Osteoblast (primary cell): ENCODE results near the gene FNDC5. TPM values are rescaled to one million over a fixed set of nuclear protein-coding genes. Genes with fewer than 3 reads are reported as not detected.

Experiments used
- DNase-seq: peaks from one replicate; pipeline ENCODE4 v3.0.0; 2011; ENCODE audit warnings: low spot score, mixed read lengths; ENCODE audit not compliant: insufficient read length; ENCODE audit errors: missing footprints
- H2AFZ ChIP-seq: 2 replicates; pipeline ENCODE4 v1.6.0; 2011; ENCODE audit warnings: mild to moderate bottlenecking, low read length
- H3K27ac ChIP-seq: 2 replicates; pipeline ENCODE4 v1.5.1; 2011; ENCODE audit warnings: mild to moderate bottlenecking, low read depth, low read length, moderate library complexity
- H3K27me3 ChIP-seq: 2 replicates; pipeline ENCODE4 v1.6.0; 2012; ENCODE audit warnings: mild to moderate bottlenecking, control low read depth, inconsistent platforms, low read length, moderate library complexity; ENCODE audit not compliant: insufficient read depth
- H3K36me3 ChIP-seq: 2 replicates; pipeline ENCODE4 v1.5.1; 2011; ENCODE audit warnings: mild to moderate bottlenecking, low read length, control low read depth, moderate library complexity; ENCODE audit not compliant: insufficient read depth
- H3K4me1 ChIP-seq: 2 replicates; pipeline ENCODE4 v1.5.1; 2011; ENCODE audit warnings: mild to moderate bottlenecking, low read length, control low read depth, moderate library complexity; ENCODE audit not compliant: insufficient read depth
- H3K4me2 ChIP-seq: 2 replicates; pipeline ENCODE4 v1.6.0; 2011; ENCODE audit warnings: mild to moderate bottlenecking, low read length; ENCODE audit not compliant: insufficient read depth
- H3K4me3 ChIP-seq: fragments of 200-600 bp; sonication (generic); 3 replicates; pipeline ENCODE4 v1.5.1; 2012; ENCODE audit warnings: mild to moderate bottlenecking, low read length, inconsistent platforms; ENCODE audit not compliant: insufficient read depth
- H3K79me2 ChIP-seq: 2 replicates; pipeline ENCODE4 v1.6.0; 2012; ENCODE audit warnings: mild to moderate bottlenecking, low read length, control low read depth, inconsistent platforms; ENCODE audit not compliant: insufficient read depth
- H3K9me3 ChIP-seq: 2 replicates; pipeline ENCODE4 v1.5.1; 2011; ENCODE audit warnings: low read depth, low read length, control low read depth
- H4K20me1 ChIP-seq: 2 replicates; pipeline ENCODE4 v1.6.0; 2012; ENCODE audit warnings: mild to moderate bottlenecking, low read length, control low read depth; ENCODE audit not compliant: insufficient read depth
- total RNA-seq: library from RNA; depleted of rRNA; stranded (reverse); fragments of >200 nt; gene quantifications from 2 replicates; pipeline ENCODE4 v1.2.3, GENCODE V29; 2012
- TF ChIP-seq, protein P1 (sequence below): IDR thresholded peaks from 2 replicates; pipeline ENCODE4 v1.5.1; 2011; ENCODE audit warnings: mild to moderate bottlenecking, low read depth, low read length, moderate library complexity; ENCODE audit errors: extremely low read depth

The FNDC5 gene
- total RNA-seq, 1 donor: 0.36 TPM

DNA sequence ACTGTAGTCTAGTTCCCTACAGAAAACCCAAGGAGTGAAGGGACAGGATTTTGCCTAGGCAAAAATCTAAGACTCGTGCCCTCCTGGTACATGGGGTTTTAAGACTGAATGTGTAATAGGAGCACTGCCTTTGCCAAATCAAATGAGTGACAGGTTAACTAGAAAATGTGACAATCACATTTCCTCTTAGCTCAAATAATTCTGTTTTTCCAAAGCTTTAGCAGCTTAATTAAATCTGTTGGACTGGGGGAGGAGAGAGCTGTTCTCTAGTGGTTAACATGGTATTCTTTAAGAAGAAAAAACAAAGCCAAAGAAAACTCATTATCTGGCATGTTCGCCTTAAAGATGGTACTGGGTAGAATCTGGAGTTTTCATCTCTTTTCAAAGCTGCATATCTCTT, 12.6 kb downstream of the FNDC5 start:
- no peaks in the 10 kb centered on the region for H3K79me2 ChIP-seq
- no peak overlapping the region for H3K4me2 ChIP-seq
- H3K36me3 ChIP-seq: peaks cover 30% of the 10 kb centered on the region
- H3K4me1 ChIP-seq: peaks cover 10% of the 10 kb centered on the region
- no peak overlapping the region for H3K27ac ChIP-seq
- H3K27me3 ChIP-seq: no peaks in the 10 kb centered on the region
- no peak overlapping the region for H2AFZ ChIP-seq
- no peaks in the 10 kb centered on the region for H3K9me3 ChIP-seq
- DNase-seq: no peak
- H4K20me1 ChIP-seq: no peaks in the 10 kb centered on the region
- no peak overlapping the region for H3K4me3 ChIP-seq
- TF ChIP-seq, protein P1, sequence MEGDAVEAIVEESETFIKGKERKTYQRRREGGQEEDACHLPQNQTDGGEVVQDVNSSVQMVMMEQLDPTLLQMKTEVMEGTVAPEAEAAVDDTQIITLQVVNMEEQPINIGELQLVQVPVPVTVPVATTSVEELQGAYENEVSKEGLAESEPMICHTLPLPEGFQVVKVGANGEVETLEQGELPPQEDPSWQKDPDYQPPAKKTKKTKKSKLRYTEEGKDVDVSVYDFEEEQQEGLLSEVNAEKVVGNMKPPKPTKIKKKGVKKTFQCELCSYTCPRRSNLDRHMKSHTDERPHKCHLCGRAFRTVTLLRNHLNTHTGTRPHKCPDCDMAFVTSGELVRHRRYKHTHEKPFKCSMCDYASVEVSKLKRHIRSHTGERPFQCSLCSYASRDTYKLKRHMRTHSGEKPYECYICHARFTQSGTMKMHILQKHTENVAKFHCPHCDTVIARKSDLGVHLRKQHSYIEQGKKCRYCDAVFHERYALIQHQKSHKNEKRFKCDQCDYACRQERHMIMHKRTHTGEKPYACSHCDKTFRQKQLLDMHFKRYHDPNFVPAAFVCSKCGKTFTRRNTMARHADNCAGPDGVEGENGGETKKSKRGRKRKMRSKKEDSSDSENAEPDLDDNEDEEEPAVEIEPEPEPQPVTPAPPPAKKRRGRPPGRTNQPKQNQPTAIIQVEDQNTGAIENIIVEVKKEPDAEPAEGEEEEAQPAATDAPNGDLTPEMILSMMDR: no peak

DNA sequence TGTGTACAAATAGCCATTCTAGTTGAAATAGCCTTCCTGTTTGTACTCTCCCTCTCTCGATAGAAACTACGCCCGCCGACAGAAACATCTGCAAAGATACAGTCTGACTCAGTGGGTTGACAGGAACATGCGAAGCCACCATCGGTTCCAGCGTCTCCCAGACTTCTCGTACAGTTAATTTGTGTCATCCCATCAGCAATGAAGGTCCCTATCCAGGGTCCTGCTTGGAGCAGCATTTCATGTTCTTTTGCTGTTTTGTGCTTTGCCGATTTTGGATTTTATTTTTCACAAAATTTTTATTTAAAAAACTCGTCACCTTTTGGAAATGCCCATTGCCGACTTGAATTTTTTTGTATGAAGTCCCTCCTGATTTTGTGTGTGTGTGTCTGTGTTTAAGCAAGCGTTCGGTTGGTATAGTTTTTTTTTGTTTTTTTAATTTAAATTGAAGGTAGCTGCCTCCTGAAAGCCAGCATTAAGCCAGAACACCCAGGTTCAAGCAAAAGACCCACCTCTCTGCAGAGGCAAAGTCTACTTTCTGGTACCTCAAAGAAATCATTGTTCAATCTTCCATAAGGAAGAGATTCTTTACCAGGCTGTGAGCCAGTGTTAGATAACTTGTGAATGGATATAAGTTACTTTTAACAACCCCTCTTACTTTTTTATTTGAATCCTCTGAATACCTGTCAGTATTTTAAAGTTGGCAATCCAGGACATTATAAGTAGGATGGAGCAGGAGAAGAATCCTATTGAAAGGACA, 14.7 kb downstream of the FNDC5 start:
- no peak overlapping the region for H2AFZ ChIP-seq
- TF ChIP-seq, protein P1: no peak
- H3K27me3 ChIP-seq: no peaks in the 10 kb centered on the region
- no peak overlapping the region for H3K27ac ChIP-seq
- H3K9me3 ChIP-seq: no peaks in the 10 kb centered on the region
- DNase-seq: no peak
- no peak overlapping the region for H3K4me3 ChIP-seq
- peaks cover 36% of the 10 kb centered on the region for H3K36me3 ChIP-seq
- no peak overlapping the region for H3K4me2 ChIP-seq
- peaks cover under 1% of the 10 kb centered on the region for H3K4me1 ChIP-seq
- no peaks in the 10 kb centered on the region for H3K79me2 ChIP-seq
- H4K20me1 ChIP-seq: no peaks in the 10 kb centered on the region

DNA sequence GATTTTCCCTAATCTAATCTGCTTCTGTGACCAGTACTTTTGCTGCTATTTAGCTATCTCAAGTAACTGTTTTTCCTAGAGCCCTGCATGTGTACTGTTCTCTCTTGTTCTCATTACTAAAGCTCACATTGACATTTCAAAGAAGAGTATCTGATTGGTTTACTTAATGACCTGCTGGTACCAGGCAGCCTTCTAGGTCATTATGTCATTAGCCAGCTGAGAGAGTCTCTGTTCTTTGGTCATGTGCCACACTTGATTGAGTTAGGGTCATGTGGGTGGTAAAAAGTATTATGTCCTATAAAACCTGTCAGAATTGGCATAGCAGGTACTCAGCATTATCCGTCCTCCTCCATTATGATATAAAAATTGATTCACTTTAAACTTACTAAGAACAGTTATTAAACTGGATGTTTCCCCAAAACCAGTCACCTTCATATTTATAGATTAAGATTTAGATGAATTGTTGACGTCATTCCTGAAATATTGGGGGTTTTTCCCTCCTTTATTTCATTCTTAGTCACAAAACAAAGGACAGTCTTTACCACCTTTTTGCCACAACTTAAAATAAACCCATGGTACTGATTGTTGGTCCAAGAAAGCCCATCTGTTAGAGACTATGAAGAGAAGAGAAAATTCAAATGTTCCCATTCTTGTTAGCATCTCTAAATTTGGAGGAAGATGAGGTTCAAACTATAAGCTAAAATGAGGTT, 22.2 kb downstream of the FNDC5 start:
- Histone ChIP-seq H3K79me2 (no peaks in the 10 kb centered on the region), H3K27me3 (no peaks in the 10 kb centered on the region), H3K4me3 (no peak overlapping the region), H2AFZ (no peak overlapping the region), H3K4me1 (no peaks in the 10 kb centered on the region), H3K27ac (no peak overlapping the region), H3K36me3 (peaks cover 23% of the 10 kb centered on the region), H3K9me3 (no peaks in the 10 kb centered on the region), H3K4me2 (no peak overlapping the region), H4K20me1 (no peaks in the 10 kb centered on the region)
- DNase-seq: no peak
- TF ChIP-seq, protein P1: no peak

DNA sequence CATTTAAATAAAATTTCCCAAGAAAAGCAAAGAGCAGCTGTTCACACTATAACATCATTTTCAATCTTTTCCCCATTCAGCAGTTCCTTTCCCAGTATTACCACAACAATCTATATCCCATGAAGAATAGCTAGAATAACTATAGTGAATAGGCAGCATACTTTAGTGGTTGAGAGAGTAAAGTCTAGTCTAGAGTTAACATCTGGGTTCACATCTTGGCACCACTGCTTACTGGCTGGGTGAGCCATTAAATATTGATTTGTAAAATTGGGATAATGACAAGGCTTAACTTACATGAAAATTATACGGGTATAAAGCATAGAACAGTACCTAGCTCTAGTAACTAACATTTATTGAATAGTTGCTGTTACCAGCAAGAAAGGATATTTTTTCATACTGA, 38.8 kb downstream of the FNDC5 start:
- H3K27me3 ChIP-seq: no peaks in the 10 kb centered on the region
- H4K20me1 ChIP-seq: no peaks in the 10 kb centered on the region
- H3K4me2 ChIP-seq: no peak overlapping the region
- no peak overlapping the region for H2AFZ ChIP-seq
- no peaks in the 10 kb centered on the region for H3K9me3 ChIP-seq
- no peaks in the 10 kb centered on the region for H3K79me2 ChIP-seq
- TF ChIP-seq, protein P1: no peak
- peaks cover 70% of the 10 kb centered on the region for H3K36me3 ChIP-seq
- H3K27ac ChIP-seq: no peak overlapping the region
- H3K4me3 ChIP-seq: no peak overlapping the region
- no peaks in the 10 kb centered on the region for H3K4me1 ChIP-seq
- DNase-seq: no peak
